AG20443 (cell line): ENCODE data around the gene NID2.

Experiments used
- DNase-seq: peaks from one replicate; pipeline ENCODE4 v3.0.0; 2012; ENCODE audit warnings: low spot score, mixed read lengths

NID2 gene

GRCh38 chr14:52026901-52027300 lies 42.0 kb downstream of the NID2 start:
- no peak for DNase-seq

- DNase-seq, result no peak
These were observed 42.7 kb downstream of the NID2 start for GRCh38 chr14:52026017-52026660.

GRCh38 chr14:52025310-52025709 lies 43.5 kb downstream of the NID2 start:
- DNase-seq, result peak; percentile 69

DNA sequence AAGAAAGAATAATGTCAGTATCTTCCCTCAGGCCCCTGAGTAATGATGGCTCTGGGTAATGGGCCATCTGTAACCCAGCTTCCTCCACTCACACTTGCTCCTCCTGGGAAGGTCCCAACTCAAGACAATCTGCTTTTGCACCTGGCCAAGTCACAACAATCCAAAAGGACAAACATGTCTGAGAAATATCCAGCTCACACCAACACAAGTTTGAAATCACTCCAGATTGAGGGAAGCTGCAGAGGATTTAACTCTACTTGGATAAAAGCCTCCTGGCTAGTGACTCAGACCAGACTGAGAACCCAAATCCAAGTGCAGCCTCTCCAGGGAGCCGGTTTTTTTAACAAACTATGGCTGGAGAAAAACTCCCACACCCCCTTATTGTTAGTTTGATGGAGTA lies 45.3 kb downstream of the NID2 start:
- peak; percentile 84 for DNase-seq

- DNase-seq, result no peak
These were observed 46.8 kb downstream of the NID2 start for GRCh38 chr14:52021957-52022600.

DNA sequence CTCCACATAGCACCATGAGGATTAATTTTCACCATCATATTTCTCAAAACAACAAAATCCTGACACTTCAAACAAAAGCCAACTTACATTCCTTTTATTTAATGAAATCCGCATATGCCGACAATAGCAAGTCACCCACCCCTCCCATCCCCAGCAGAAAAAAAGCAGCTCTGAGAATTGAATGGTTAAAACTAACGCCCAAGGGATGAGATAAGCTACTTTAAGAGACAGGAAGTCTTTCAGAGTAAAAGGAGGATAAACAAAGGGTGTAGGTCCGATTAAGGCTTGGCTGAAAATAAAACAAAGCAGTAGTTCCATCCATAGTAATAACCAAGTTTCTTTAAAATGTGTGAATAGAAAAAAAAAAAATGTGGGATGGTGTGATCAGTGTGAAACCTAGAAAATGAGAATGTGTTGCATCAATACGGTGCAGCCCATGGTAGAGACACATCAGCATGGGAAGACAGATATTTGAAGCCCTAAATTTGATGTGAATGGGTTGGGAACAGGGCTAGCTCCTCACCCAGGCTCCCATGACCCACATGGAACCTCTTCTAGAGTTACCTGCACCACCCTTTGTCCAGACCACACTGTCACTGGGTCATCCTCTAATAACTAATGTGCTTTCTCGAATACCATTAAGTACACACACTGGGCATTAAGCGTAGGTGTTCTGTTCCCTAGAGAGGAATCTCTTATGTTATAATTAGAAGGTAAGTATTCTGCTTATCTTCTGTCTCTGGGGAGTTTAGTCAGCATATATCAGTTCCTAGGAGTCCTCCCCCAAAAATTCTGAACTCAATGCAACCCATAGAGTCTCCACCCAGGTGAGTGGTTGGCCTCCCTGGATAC lies 47.8 kb downstream of the NID2 start:
- no peak for DNase-seq

- no peak for DNase-seq
These were observed 48.6 kb downstream of the NID2 start for GRCh38 chr14:52020161-52020714.

GRCh38 chr14:52018970-52019369 lies 49.9 kb downstream of the NID2 start:
- DNase-seq, result no peak

- peak; percentile 70 for DNase-seq
These were observed 50.6 kb downstream of the NID2 start for GRCh38 chr14:52018252-52018651.

GRCh38 chr14:52015411-52016030 lies 53.3 kb downstream of the NID2 start:
- DNase-seq, result peak; percentile 21

GRCh38 chr14:52014601-52015267 lies 54.1 kb downstream of the NID2 start:
- DNase-seq, result no peak

- DNase-seq, result no peak
These were observed 54.8 kb downstream of the NID2 start for GRCh38 chr14:52013984-52014600.

GRCh38 chr14:52012635-52013034 lies 56.2 kb downstream of the NID2 start:
- peak; percentile 30 for DNase-seq

DNA sequence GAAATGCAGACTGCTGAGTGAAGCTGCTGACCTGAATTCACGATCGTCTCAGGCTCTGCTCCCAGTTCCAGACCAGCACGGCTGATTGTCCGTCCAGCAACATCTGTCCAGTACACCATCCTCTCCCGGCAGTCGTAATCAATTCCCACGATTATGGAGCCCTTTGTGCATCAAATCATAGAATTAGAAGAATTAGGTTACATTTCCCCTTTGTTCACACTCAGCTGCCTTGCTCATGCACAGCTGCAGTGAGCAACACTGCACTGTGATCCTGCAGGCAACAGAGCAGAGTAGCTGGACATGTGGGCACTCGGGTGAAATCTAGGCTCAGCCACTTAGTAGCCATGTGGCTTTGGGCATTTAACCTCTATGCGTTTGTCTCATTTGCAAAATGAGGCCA lies 57.3 kb downstream of the NID2 start:
- no peak for DNase-seq

DNA sequence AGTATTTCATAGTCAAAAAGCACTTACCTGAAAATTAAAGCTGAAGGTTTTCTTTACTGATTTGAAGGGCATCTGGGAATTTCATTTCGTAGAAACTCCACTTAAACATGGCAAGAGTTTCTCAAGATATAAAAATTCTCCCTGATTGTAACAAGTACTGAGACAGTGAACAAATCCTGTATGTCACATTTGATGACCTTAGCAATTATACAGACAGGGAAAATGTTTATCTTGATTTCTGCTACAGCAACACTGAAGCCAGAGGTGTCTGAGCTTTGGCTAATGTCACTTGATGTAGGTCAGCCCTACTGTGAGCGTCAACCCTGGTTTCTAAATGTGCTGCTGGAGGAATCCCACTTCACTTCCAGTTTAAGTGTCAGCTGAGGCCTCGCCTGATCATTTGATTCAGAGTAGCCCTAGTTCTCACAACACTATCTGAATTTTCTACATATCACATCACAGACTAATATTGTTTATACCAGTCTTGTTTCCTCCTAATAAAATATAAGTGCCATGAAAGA lies 58.6 kb downstream of the NID2 start:
- DNase-seq, result no peak

- no peak for DNase-seq
These were observed 60.7 kb downstream of the NID2 start for GRCh38 chr14:52008136-52008535.

DNA sequence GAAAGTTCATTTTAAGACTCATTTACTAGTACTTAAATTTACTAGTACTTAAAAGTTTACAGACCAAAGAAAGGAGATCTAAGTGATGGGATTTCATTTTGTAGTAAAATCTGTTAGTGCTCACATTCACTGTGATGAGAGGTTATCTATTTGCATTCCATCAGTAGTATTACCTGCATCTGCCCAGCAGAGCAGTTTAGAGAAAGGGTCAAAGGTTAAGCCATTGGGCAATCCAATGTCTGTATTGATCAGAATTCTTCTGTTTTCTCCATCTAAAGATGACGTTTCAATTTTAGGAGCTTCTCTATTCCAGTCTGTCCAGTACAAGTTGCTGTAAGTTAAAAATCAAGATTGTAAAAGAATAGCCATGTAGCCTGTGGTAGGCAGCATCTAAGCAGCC lies 61.2 kb downstream of the NID2 start:
- DNase-seq, result no peak

GRCh38 chr14:52007211-52007610 lies 61.6 kb downstream of the NID2 start:
- no peak for DNase-seq

GRCh38 chr14:52006361-52006760 lies 62.5 kb downstream of the NID2 start:
- no peak for DNase-seq

DNA sequence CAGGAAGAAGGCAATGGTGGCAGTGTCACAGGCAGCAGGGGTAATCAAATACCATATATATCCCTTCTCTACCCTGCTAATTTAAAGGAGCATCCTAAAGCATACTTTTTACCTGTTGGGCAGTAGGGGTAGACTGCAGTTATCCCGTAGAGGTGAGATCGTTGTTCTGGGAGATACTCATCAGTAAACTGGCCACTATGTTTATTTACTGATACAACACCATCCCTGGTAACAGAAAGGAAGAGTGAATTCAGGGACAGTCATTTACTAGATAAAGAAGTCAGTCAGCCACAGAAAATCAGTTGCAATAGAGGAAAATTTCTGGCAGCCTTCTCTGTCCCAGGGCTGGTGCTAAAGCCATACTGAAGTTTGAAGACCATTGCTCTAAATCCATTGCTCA lies 63.2 kb downstream of the NID2 start:
- DNase-seq, result no peak

- DNase-seq, result no peak
These were observed 65.5 kb downstream of the NID2 start for GRCh38 chr14:52003324-52003723.
